GM03348 (cell line): ENCODE data around the gene TBC1D10A.
A peak's percentile ranks its signal among the peaks of the same experiment; 100 is the strongest.

Source experiments
- DNase-seq: peaks from one replicate; pipeline ENCODE4 v3.0.0; 2012; ENCODE audit warnings: low spot score

The TBC1D10A gene

GRCh38 chr22:30299322-30299721 lies 27.4 kb downstream of the TBC1D10A start:
- DNase-seq, result no peak

DNA sequence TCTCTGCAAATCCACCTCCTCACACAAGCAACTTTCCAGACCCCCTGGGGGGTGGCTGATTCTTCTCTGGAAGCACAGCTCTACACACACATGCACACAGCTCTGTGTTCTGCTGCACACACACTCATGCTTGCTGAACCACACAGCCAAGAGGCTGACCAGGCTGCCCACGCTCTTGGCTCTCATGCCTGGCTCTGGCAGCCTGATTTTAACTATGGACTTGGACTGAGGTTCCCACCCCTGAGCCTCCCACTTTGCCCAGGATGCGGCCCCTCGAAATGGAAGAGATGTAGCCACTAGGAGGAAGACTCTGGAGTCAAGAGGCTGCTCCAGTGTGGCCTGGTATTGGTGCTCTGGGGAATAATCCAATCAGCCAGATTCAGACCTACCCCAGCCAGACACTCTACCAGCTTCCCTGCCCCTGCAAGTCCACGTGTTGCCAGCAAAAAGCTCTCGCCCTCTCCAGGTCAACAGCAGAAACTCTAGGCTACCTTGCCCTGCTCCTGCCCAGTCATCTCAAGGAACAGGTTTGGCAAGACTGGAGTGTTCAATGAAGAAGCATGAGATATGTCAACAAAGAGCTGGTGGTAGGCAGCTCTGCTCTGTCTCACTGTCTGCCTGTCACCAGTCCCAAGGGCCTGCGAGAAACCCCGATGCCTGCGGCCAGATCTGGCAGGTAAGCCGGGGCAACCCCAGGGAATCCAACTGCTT lies 28.6 kb downstream of the TBC1D10A start:
- no peak for DNase-seq

DNA sequence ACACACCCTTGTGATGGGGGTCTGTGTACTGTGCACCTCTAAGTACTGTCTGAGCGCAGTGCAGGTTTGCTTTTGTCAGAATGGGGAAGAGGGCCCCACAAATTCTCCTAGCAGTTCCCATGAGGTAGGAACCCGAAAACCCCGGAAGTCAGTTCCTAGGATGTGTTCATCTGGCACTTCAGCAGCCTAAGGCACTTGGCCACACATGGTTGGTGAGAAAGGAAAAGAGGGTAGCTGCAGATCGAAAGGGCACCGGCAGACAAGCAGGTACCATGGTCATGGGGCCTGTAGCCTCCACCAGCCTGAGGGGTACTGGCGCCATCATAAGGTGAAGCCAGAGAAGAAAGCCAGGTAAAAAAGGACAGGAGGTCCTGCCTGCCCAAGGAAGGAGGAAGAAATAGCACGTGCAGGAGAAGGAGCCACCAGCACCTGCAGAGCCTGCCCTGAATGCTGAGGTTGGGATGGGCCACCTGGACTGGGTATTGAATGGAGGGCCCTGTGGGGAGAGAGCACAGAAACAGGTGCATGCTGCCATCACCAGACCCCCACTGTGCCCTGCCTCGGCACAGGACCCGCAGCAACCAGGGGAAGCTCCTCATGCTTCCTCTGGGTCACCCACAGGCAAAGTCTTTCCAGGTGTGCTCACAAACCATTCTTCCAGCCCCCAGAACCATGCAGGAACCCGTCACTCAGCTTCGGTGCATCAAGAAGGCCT lies 29.3 kb downstream of the TBC1D10A start:
- DNase-seq, result no peak

DNA sequence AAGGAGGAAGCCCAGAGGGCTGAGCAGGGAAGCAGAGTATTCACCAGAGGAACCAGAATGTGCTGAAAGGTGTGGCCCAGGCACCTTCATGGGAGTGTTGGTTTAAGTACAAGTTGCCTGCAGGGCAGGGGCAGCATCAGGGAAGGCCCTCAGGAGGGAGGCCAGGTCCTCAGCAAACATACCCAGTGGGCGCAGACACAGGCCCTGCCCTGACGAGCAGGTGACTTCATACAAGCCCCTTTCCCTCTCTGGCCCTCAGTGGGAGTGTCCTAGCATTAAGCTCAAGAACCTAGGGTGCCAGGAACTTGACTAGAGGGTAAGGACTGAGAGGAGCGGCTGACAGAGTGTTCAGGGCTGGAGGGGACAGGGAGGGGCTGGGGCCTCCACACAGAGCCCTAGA lies 29.9 kb downstream of the TBC1D10A start:
- DNase-seq, result no peak

DNA sequence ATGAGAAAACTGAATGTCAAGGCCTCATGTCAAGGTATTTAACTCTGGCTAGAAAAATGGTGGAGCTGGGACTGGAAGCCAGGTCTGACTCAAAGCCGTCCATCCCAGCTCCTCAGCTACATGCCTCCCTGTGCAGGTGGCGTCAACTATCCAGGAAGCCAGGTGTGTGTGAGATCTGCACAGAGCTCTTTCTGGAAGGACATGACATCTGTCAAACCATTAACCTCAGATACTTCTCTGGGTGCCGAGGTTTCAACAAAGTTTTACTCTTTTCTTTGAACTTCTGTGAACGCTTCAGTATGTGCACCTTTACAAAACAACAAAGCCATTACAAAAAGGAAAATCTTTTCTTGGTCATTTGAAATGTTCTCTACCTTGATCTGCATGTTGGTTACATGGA lies 30.4 kb downstream of the TBC1D10A start:
- DNase-seq, result no peak

DNA sequence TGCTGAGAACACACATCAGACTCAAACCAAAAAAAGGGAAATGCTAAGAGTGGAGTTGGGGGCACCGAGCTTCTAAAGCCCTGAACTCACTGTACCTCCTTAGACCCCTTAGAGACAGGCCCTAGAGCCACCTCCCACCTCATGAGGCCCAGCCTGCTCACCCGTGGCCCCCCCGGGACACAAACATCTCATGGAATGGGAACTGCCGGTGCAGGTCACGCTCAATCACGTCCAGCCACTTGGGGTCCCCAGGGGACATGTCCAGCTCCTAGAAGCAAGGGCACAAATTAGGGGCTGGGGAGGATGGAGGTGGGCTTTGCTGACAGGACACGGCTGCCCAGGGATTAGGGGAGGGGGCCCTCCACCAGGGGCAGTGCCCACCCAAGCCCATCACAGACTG lies 31.2 kb downstream of the TBC1D10A start:
- no peak for DNase-seq

GRCh38 chr22:30294830-30295229 lies 31.9 kb downstream of the TBC1D10A start:
- DNase-seq, result no peak

GRCh38 chr22:30294066-30294465 lies 32.7 kb downstream of the TBC1D10A start:
- no peak for DNase-seq

GRCh38 chr22:30293026-30293425 lies 33.7 kb downstream of the TBC1D10A start:
- DNase-seq, result no peak

DNA sequence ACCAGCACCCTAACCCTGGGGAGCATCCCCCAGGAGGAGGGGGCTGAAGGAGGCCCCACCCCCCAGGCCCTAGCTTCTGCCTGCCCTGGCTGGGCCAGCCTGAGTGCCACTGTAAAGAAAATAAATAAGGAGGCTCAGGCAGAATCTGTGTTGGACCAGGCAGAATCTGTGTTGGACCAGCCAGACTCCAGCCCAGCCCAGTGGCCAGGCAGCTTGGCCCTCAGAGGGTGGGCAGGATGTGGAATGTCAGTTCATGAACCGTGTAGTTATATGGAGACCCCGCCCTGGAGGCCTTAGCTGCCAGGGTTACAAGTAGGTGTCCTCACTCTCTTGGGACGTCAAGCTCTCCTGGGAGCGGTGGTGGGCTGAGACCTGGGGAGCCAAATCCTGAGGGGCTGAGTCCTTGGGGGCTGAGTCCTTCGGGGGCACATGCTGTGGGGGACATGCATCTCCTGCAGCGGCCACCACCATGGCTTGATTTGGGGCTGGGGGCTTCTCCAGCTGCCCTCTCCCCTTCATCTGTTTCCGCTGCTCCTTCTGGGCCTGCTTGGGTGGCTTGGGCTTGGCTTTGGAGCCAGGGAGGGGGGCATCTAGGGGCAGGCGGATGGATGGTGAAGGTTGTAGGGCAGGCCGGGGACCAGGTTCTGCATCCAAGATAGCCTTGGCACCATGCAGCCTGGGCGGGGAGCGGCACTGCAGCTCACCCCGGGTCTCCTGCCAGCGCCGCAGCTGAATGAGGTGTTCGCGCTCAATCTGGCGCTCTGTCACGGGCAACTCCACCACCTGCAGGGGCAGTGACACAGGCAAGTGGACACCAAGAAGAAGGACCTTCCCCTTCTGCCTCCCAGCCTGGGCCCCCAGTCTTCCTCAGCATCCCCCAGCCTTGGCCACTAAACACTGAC lies 34.4 kb downstream of the TBC1D10A start:
- DNase-seq, result no peak

GRCh38 chr22:30291058-30291892 lies 35.5 kb downstream of the TBC1D10A start:
- DNase-seq, result peak; percentile 58

- DNase-seq, result peak; percentile 67
Observed at GRCh38 chr22:30290342-30291057, 36.2 kb downstream of the TBC1D10A start.

DNA sequence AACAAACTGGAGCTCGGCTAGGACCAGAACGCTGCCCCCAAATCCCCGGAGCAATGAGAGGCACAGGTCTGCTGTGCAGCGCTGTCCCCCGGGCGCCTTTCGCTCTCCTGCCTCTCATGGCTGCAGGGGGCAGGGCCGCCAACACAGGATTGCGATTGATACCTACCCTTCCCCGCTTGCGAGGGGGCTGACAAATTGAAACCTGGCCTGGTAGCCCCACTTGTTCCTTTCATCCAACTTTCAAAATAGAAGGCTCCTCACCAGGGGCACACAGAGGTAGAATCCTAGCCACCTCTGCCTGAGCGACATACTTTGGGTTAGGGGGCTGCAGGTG lies 36.8 kb downstream of the TBC1D10A start:
- DNase-seq, result no peak

- DNase-seq, result peak; percentile 99
Observed at GRCh38 chr22:30289141-30289979, 37.4 kb downstream of the TBC1D10A start, which contains the start of gene CASTOR1. Gene CASTOR1 (minus strand): TSS chr22:30289505. CDS start chr22:30289497, 8 bp downstream.

- no peak for DNase-seq
Observed at GRCh38 chr22:30288419-30289140, 38.2 kb downstream of the TBC1D10A start.

DNA sequence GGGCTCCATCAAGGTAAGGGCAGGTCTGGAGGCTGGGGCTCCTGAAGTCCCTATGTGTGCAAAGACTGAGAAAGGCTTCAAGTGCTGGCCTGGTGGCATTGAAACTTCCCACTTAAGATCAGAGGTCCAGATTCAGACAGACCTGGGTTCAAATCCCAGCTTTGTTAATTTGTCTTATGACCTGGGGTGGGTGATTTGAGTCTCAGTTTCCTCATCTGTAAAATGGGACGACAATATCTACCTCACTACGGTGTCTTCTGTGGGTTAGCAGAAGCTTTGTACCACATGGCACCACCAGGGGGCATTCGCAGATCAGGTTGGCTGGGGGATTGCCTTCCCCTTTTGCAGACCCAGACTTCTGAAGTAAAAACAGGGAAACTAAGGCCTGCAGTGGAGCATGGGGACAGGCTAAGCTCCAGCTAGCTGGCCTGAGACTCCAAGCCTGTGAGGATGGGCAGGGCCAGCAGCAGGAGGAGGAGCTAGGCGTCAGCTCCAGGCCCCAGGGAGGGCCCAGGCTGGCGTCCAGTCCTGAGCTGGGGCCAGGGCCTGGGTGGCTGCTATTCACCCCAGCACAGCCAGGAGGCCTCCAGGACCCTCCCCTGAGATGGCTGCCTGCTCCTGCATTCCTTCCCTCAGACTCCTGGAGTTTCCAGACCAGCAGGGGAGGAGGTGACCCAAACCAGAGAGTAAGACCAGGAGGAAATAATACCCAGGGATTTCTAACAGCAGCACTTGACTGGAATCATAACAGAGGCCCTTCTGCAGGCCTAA lies 38.9 kb downstream of the TBC1D10A start:
- peak; percentile 95 for DNase-seq

GRCh38 chr22:30286813-30287647 lies 39.7 kb downstream of the TBC1D10A start:
- peak; percentile 73 for DNase-seq

- no peak for DNase-seq
Observed at GRCh38 chr22:30286331-30286730, 40.4 kb downstream of the TBC1D10A start.
